HEK293 (cell line): ENCODE results near the gene ULBP1.

Experiments
- CTCF ChIA-PET: fragments of 350-600 bp; formaldehyde crosslinking; extraction: SDS; loops from one replicate; lab custom pipeline; 2021; ENCODE audit warnings: antibody characterized with exemption; lab: Yijun Ruan, JAX
- POLR2A ChIA-PET: fragments of 300-600 bp; formaldehyde crosslinking; extraction: SDS; loops from one replicate; lab custom pipeline; 2020; ENCODE audit warnings: antibody characterized with exemption, inconsistent platforms; lab: Yijun Ruan, JAX
- H3K27ac ChIP-seq: fragments of 200-500 bp; sonication (Bioruptor generic); 2 replicates; pipeline ENCODE4 v1.5.1; 2014; ENCODE audit warnings: low read depth, low read length, control low read depth, inconsistent platforms; ENCODE audit errors: extremely low read depth
- H3K36me3 ChIP-seq, 2 experiments: fragments of 200-500 bp in 1 of 2; sonication (Bioruptor generic) in 1 of 2; 1 replicate in 1 of 2; 2 replicates in 1 of 2; pipeline ENCODE4 v1.5.1; 2014 to 2017; ENCODE audit warnings: inconsistent platforms in 2 of 2, low read length in 2 of 2; ENCODE audit not compliant: control insufficient read depth in 2 of 2, insufficient read depth in 1 of 2
- H3K4me1 ChIP-seq: fragments of 200-500 bp; sonication (Bioruptor generic); 2 replicates; pipeline ENCODE4 v1.5.1; 2014; ENCODE audit warnings: mild to moderate bottlenecking, low read length, inconsistent platforms; ENCODE audit not compliant: control insufficient read depth, insufficient read depth
- H3K4me3 ChIP-seq: 2 replicates; pipeline ENCODE4 v1.5.1; 2011; ENCODE audit warnings: low read depth, mild to moderate bottlenecking, control low read depth, low read length, moderate library complexity
- H3K9me3 ChIP-seq: fragments of 200-500 bp; sonication (Bioruptor generic); 2 replicates; pipeline ENCODE4 v1.5.1; 2014; ENCODE audit warnings: low read depth, low read length, inconsistent platforms; ENCODE audit not compliant: control insufficient read depth, insufficient read depth
- KLF16 ChIP-seq: fragments of 450-650 bp; formaldehyde crosslinking; IDR thresholded peaks from 2 replicates; pipeline ENCODE4 v1.5.1; 2017; ENCODE audit warnings: missing biosample characterization, missing genetic modification characterization
- PRDM10 ChIP-seq: fragments of 450-650 bp; formaldehyde crosslinking; IDR thresholded peaks from 2 replicates; pipeline ENCODE4 v1.5.1; 2016; ENCODE audit warnings: missing biosample characterization, missing genetic modification characterization
- SP7 ChIP-seq: fragments of 450-650 bp; formaldehyde crosslinking; IDR thresholded peaks from 2 replicates; pipeline ENCODE4 v1.5.1; 2016; ENCODE audit warnings: missing biosample characterization, missing genetic modification characterization
- WT1 ChIP-seq: fragments of 450-650 bp; formaldehyde crosslinking; IDR thresholded peaks from 2 replicates; pipeline ENCODE4 v1.5.1; 2016; ENCODE audit warnings: missing biosample characterization, missing genetic modification characterization
- ZBTB20 ChIP-seq: fragments of 450-650 bp; formaldehyde crosslinking; IDR thresholded peaks from 2 replicates; pipeline ENCODE4 v1.5.1; 2016; ENCODE audit warnings: missing biosample characterization, missing genetic modification characterization
- ZBTB21 ChIP-seq: fragments of 450-650 bp; formaldehyde crosslinking; IDR thresholded peaks from 2 replicates; pipeline ENCODE4 v1.5.1; 2017; ENCODE audit warnings: missing biosample characterization, missing genetic modification characterization
- ZNF169 ChIP-seq: fragments of 450-650 bp; formaldehyde crosslinking; IDR thresholded peaks from 2 replicates; pipeline ENCODE4 v1.5.1; 2016; ENCODE audit warnings: missing biosample characterization, missing genetic modification characterization
- ZNF184 ChIP-seq: fragments of 450-650 bp; IDR thresholded peaks from 2 replicates; pipeline ENCODE4 v1.5.1; 2018; ENCODE audit warnings: missing biosample characterization, mild to moderate bottlenecking, missing genetic modification characterization
- ZNF311 ChIP-seq: fragments of 450-650 bp; formaldehyde crosslinking; IDR thresholded peaks from 2 replicates; pipeline ENCODE4 v1.5.1; 2017; ENCODE audit warnings: missing biosample characterization, missing genetic modification characterization, borderline replicate concordance
- ZNF426 ChIP-seq: fragments of 450-650 bp; formaldehyde crosslinking; IDR thresholded peaks from 2 replicates; pipeline ENCODE4 v1.5.1; 2017; ENCODE audit warnings: missing biosample characterization, missing genetic modification characterization, mild to moderate bottlenecking, inconsistent platforms, moderate library complexity
- ZNF558 ChIP-seq: fragments of 450-650 bp; formaldehyde crosslinking; IDR thresholded peaks from 2 replicates; pipeline ENCODE4 v1.5.1; 2016; ENCODE audit warnings: missing biosample characterization, missing genetic modification characterization
- ZNF624 ChIP-seq: fragments of 450-650 bp; formaldehyde crosslinking; IDR thresholded peaks from 2 replicates; pipeline ENCODE4 v1.5.1; 2017; ENCODE audit warnings: missing biosample characterization, missing genetic modification characterization
- ZXDB ChIP-seq: fragments of 450-650 bp; formaldehyde crosslinking; IDR thresholded peaks from 2 replicates; pipeline ENCODE4 v1.5.1; 2016; ENCODE audit warnings: missing biosample characterization, missing genetic modification characterization
- TF ChIP-seq, protein P1 (sequence below): fragments of 450-650 bp; formaldehyde crosslinking; IDR thresholded peaks from 2 replicates; pipeline ENCODE4 v1.5.1; 2016; ENCODE audit warnings: missing biosample characterization, missing genetic modification characterization
- TF ChIP-seq, protein P2 (sequence below): fragments of 450-650 bp; formaldehyde crosslinking; IDR thresholded peaks from 2 replicates; pipeline ENCODE4 v1.5.1; 2017; ENCODE audit warnings: missing biosample characterization, mild to moderate bottlenecking, missing genetic modification characterization, moderate library complexity
- TF ChIP-seq, protein P3 (sequence below): fragments of 450-650 bp; formaldehyde crosslinking; optimal IDR thresholded peaks from 2 replicates; pipeline ENCODE3; 2016; ENCODE audit warnings: missing biosample characterization, mild to moderate bottlenecking, missing genetic modification characterization

The ULBP1 gene

GRCh38 chr6:149934249-149935156, 29.2 kb upstream of the ULBP1 start (continued):
- 0 out of 2 replicates have a peak, but pooled peaks have one; percentile 33 for TF ChIP-seq ZNF184 (tag by site-specific recombination)
- peak; percentile 67 for TF ChIP-seq SP7 (tag by site-specific recombination)
- TF ChIP-seq ZNF426 (tag by site-specific recombination) = no peak
- peak; percentile 53; the same call in 1 of the 2 replicates for TF ChIP-seq ZXDB (tag by site-specific recombination)
- TF ChIP-seq, protein P1, sequence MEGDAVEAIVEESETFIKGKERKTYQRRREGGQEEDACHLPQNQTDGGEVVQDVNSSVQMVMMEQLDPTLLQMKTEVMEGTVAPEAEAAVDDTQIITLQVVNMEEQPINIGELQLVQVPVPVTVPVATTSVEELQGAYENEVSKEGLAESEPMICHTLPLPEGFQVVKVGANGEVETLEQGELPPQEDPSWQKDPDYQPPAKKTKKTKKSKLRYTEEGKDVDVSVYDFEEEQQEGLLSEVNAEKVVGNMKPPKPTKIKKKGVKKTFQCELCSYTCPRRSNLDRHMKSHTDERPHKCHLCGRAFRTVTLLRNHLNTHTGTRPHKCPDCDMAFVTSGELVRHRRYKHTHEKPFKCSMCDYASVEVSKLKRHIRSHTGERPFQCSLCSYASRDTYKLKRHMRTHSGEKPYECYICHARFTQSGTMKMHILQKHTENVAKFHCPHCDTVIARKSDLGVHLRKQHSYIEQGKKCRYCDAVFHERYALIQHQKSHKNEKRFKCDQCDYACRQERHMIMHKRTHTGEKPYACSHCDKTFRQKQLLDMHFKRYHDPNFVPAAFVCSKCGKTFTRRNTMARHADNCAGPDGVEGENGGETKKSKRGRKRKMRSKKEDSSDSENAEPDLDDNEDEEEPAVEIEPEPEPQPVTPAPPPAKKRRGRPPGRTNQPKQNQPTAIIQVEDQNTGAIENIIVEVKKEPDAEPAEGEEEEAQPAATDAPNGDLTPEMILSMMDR (tag by site-specific recombination) = peak; percentile 51; the same call in 1 of the 2 replicates
- TF ChIP-seq, protein P2, sequence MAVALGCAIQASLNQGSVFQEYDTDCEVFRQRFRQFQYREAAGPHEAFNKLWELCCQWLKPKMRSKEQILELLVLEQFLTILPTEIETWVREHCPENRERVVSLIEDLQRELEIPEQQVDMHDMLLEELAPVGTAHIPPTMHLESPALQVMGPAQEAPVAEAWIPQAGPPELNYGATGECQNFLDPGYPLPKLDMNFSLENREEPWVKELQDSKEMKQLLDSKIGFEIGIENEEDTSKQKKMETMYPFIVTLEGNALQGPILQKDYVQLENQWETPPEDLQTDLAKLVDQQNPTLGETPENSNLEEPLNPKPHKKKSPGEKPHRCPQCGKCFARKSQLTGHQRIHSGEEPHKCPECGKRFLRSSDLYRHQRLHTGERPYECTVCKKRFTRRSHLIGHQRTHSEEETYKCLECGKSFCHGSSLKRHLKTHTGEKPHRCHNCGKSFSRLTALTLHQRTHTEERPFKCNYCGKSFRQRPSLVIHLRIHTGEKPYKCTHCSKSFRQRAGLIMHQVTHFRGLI (tag by site-specific recombination) = peak; percentile 35; the same call in 1 of the 2 replicates
- TF ChIP-seq ZBTB21 (tag by site-specific recombination) = peak; percentile 100
- 0 out of 2 replicates have a peak, but pooled peaks have one; percentile 27 for TF ChIP-seq KLF16 (tag by site-specific recombination)
- no peak for TF ChIP-seq ZNF311
- TF ChIP-seq, all 188 proteins: peak for 48

GRCh38 chr6:149935246-149935645, 28.5 kb upstream of the ULBP1 start:
- no peaks in the 10 kb centered on the region for H3K4me1 ChIP-seq
- no peaks in the 10 kb centered on the region for H3K36me3 ChIP-seq
- H3K27ac ChIP-seq = no peak overlapping the region
- no peaks in the 10 kb centered on the region for H3K9me3 ChIP-seq
- CTCF ChIA-PET = interaction anchor here (0.5 to 2.5 kb wide), 9 partner anchors 55 to 880 kb away, joined by 3 to 35 read pairs (median 4); no protein-coding TSS in a partner anchor
- POLR2A ChIA-PET = interaction anchor here (1.2 kb wide), 1 partner anchor 81 kb away, joined by 3 read pairs; no protein-coding TSS in a partner anchor
- TF ChIP-seq, protein P3, sequence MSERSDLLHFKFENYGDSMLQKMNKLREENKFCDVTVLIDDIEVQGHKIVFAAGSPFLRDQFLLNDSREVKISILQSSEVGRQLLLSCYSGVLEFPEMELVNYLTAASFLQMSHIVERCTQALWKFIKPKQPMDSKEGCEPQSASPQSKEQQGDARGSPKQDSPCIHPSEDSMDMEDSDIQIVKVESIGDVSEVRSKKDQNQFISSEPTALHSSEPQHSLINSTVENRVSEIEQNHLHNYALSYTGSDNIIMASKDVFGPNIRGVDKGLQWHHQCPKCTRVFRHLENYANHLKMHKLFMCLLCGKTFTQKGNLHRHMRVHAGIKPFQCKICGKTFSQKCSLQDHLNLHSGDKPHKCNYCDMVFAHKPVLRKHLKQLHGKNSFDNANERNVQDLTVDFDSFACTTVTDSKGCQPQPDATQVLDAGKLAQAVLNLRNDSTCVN (tag by site-specific recombination) = no peak
- TF ChIP-seq PRDM10 = peak; percentile 28; the same call in 1 of the 2 replicates
- no peak for TF ChIP-seq ZNF169 (tag by site-specific recombination)
- no peak for TF ChIP-seq ZNF624 (tag by site-specific recombination)
- no peak for TF ChIP-seq ZNF558 (tag by site-specific recombination)
- no peak for TF ChIP-seq WT1 (tag by site-specific recombination)
- no peak for TF ChIP-seq ZBTB20
- no peak overlapping the region for H3K4me3 ChIP-seq
